Measurements from ENCODE around the gene MIA.
"Not testable (repeated sequence)": the region's sequence is repeated elsewhere in the genome, so short reads cannot be mapped to it uniquely, and the experiment has no call there.

MIA gene

GRCh38 chr19:40762754-40763470 lies 12.4 kb upstream of the MIA start:
- no peak for TF ChIP-seq CTCF (conservative IDR thresholded peaks at IDR 0.05)
- no peak overlapping the region for H3K27ac ChIP-seq

GRCh38 chr19:40763526-40763925 lies 11.8 kb upstream of the MIA start:
- TF ChIP-seq CTCF (conservative IDR thresholded peaks at IDR 0.05), result no peak
- no peak overlapping the region for H3K27ac ChIP-seq

GRCh38 chr19:40763963-40764362 lies 11.4 kb upstream of the MIA start:
- H3K27ac ChIP-seq, result no peak overlapping the region
- TF ChIP-seq CTCF (conservative IDR thresholded peaks at IDR 0.05), result no peak

- H3K27ac ChIP-seq, result not testable (repeated sequence)
Observed at GRCh38 chr19:40766385-40766784, 8.9 kb upstream of the MIA start.

GRCh38 chr19:40768869-40769268 lies 6.5 kb upstream of the MIA start:
- no peak overlapping the region for H3K27ac ChIP-seq
- TF ChIP-seq CTCF (conservative IDR thresholded peaks at IDR 0.05), result no peak

GRCh38 chr19:40771101-40771862 lies 4.0 kb upstream of the MIA start:
- not testable (repeated sequence) for H3K27ac ChIP-seq

GRCh38 chr19:40775632-40776022 lies 306 bp downstream of the MIA start:
- H3K27ac ChIP-seq, result no peak overlapping the region
- no peak for TF ChIP-seq CTCF (conservative IDR thresholded peaks at IDR 0.05)

- H3K27ac ChIP-seq, result peak overlapping the region; percentile 91
- TF ChIP-seq CTCF (conservative IDR thresholded peaks at IDR 0.05), result no peak
Observed at GRCh38 chr19:40776364-40776763, 1.0 kb downstream of the MIA start.
